ENCODE measurements around the gene SLC22A17.
A peak's percentile ranks its signal among the peaks of the same experiment; 100 is the strongest.

The SLC22A17 gene

GRCh38 chr14:23307687-23308644 lies 44.7 kb downstream of the SLC22A17 start:
- DNase-seq (ENCODE audit: low read depth in 2 of 2): no peak

GRCh38 chr14:23307146-23307530 lies 45.5 kb downstream of the SLC22A17 start:
- no peak for DNase-seq (ENCODE audit: low read depth in 2 of 2)

- DNase-seq (ENCODE audit: low read depth in 2 of 2): no peak
These were observed 46.1 kb downstream of the SLC22A17 start, which contains the start of gene BCL2L2 for GRCh38 chr14:23306412-23307145. Gene BCL2L2, plus strand, starts transcription at chr14:23306833. Its CDS starts 935 bp downstream, at chr14:23307768.

GRCh38 chr14:23302290-23303225 lies 50.1 kb downstream of the SLC22A17 start, which contains the start of gene PPP1R3E:
Gene PPP1R3E, minus strand, starts transcription at chr14:23302859. Its CDS starts 283 bp downstream, at chr14:23302576.
- peak; percentile 79 to 89 for DNase-seq (ENCODE audit: low read depth in 2 of 2)

GRCh38 chr14:23301969-23302289 lies 50.8 kb downstream of the SLC22A17 start:
- DNase-seq (ENCODE audit: low read depth in 2 of 2): no peak

- DNase-seq (ENCODE audit: low read depth in 2 of 2): peak; percentile 94 to 95
These were observed 51.3 kb downstream of the SLC22A17 start for GRCh38 chr14:23301288-23301968.

- DNase-seq (ENCODE audit: low read depth in 2 of 2): no peak
These were observed 51.9 kb downstream of the SLC22A17 start for GRCh38 chr14:23300687-23301223.

- DNase-seq (ENCODE audit: low read depth in 2 of 2): no peak
These were observed 52.6 kb downstream of the SLC22A17 start for GRCh38 chr14:23299986-23300686.

- DNase-seq (ENCODE audit: low read depth in 2 of 2): no peak
These were observed 53.3 kb downstream of the SLC22A17 start for GRCh38 chr14:23299211-23299957.

- DNase-seq (ENCODE audit: low read depth in 2 of 2): no peak
These were observed 54.9 kb downstream of the SLC22A17 start for GRCh38 chr14:23297611-23298277.

GRCh38 chr14:23297096-23297495 lies 55.6 kb downstream of the SLC22A17 start:
- no peak for DNase-seq (ENCODE audit: low read depth in 2 of 2)

Data from activated CD4-positive, alpha-beta T cell treated with anti-CD3 and anti-CD28 coated beads for 24 hours (primary cell).